ENCODE measurements around the gene TSPAN32.
"Not testable (repeated sequence)": the region's sequence is repeated elsewhere in the genome, so short reads cannot be mapped to it uniquely, and the experiment has no call there.

GRCh38 chr11:2364386-2364785 lies 62.6 kb downstream of the TSPAN32 start:
- not testable (repeated sequence) for TF ChIP-seq ZFP41 (tag by site-specific recombination; IDR thresholded peaks at IDR 0.05; ENCODE audit: borderline replicate concordance); CTCF (tag by site-specific recombination; IDR thresholded peaks at IDR 0.05); ZNF274 (IDR thresholded peaks at IDR 0.05; ENCODE audit: low read length); ZNF274 (tag by site-specific recombination; IDR thresholded peaks at IDR 0.05; ENCODE audit: borderline replicate concordance); YY1 (tag by site-specific recombination; IDR thresholded peaks at IDR 0.05); ZNF404 (tag by site-specific recombination; IDR thresholded peaks at IDR 0.05); ZNF660 (tag by site-specific recombination; IDR thresholded peaks at IDR 0.05); KLF1 (tag by site-specific recombination; IDR thresholded peaks at IDR 0.05)
